ENCODE measurements around the gene PRKCQ. TPM values are rescaled to one million over a fixed set of nuclear protein-coding genes. Genes with fewer than 3 reads are reported as not detected.

The PRKCQ gene
- total and polyA plus RNA-seq, 2 of the 4 experiments (the other 2 are of a cell fraction): under 0.01 to 0.03 TPM

DNA sequence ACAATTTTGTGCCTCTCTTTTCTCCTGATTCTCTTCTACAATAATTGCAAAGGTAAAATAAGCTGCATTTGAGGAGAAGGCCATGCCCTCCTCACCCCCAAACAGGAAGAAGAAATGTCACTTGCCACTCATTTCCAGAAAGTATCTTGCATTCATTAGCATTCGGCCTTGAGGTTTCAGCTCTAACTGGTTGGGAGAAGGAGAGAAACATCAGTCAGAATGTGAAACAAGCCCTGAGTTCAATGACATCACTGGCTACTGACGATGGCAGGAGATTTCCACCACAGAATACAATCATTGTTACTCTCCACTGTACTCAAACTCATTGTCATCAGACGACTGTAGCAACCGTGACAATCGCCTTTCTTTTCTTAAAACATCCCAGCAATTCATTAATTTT, 72.8 kb downstream of the PRKCQ start:
- no peak overlapping the region for H3K18ac ChIP-seq (ENCODE audit: low read depth, low read length)
- H3K9ac ChIP-seq (ENCODE audit: low read depth, low read length): no peak overlapping the region
- dilution Hi-C loops (cut with HindIII; ENCODE audit: low sequenced_read_pairs, unreplicated experiment): no loop called here
- no TSS peak for BruUV-seq (replicated peaks)
- in situ Hi-C loops (cut with MboI; ENCODE audit: low sequenced_read_pairs): no loop called here
- H2BK120ac ChIP-seq (ENCODE audit: low read depth, low read length): no peak overlapping the region
- no peak overlapping the region for H4K5ac ChIP-seq (ENCODE audit: low read depth, low read length)
- no peak overlapping the region for H2AK5ac ChIP-seq (ENCODE audit: low read depth, low read length)
- H3K4me2 ChIP-seq (ENCODE audit: low read depth, low read length): no peak overlapping the region
- POLR2A ChIA-PET (ENCODE audit: unreplicated experiment): no interaction called here
- H2AFZ ChIP-seq (replicated peaks; ENCODE audit: low read length, poor library complexity): no peak overlapping the region
- 0 out of 2 replicates have a peak, but pooled peaks cover 3% of the 10 kb centered on the region for H3K27me3 ChIP-seq (ENCODE audit: control insufficient read depth, insufficient read depth, low read length)
- ATAC-seq (ENCODE audit: low read depth): no peak
- no peaks in the 10 kb centered on the region for H3K36me3 ChIP-seq (ENCODE audit: control insufficient read depth, insufficient read depth, low read length)
- H3K23ac ChIP-seq (ENCODE audit: low read depth, low read length): no peak overlapping the region
- no peak overlapping the region for H4K91ac ChIP-seq (ENCODE audit: insufficient read depth, low read depth, low read length)
- no peak overlapping the region for H3K27ac ChIP-seq (ENCODE audit: insufficient read depth, low read length)
- H3K4ac ChIP-seq (ENCODE audit: low read depth, low read length): no peak overlapping the region
- TF ChIP-seq RAD21 (IDR thresholded peaks at IDR 0.05; ENCODE audit: low read length): no peak
- no peak for TF ChIP-seq NFE2L2 (IDR thresholded peaks at IDR 0.05; ENCODE audit: low read depth, low read length)
- TF ChIP-seq, protein P1, sequence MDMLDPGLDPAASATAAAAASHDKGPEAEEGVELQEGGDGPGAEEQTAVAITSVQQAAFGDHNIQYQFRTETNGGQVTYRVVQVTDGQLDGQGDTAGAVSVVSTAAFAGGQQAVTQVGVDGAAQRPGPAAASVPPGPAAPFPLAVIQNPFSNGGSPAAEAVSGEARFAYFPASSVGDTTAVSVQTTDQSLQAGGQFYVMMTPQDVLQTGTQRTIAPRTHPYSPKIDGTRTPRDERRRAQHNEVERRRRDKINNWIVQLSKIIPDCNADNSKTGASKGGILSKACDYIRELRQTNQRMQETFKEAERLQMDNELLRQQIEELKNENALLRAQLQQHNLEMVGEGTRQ (IDR thresholded peaks at IDR 0.05; ENCODE audit: low read depth, low read length): no peak
- TF ChIP-seq, protein P2, sequence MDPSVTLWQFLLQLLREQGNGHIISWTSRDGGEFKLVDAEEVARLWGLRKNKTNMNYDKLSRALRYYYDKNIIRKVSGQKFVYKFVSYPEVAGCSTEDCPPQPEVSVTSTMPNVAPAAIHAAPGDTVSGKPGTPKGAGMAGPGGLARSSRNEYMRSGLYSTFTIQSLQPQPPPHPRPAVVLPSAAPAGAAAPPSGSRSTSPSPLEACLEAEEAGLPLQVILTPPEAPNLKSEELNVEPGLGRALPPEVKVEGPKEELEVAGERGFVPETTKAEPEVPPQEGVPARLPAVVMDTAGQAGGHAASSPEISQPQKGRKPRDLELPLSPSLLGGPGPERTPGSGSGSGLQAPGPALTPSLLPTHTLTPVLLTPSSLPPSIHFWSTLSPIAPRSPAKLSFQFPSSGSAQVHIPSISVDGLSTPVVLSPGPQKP (IDR thresholded peaks at IDR 0.05; ENCODE audit: borderline replicate concordance, low read depth, low read length): no peak
- no peak for TF ChIP-seq MAFK (IDR thresholded peaks at IDR 0.05; ENCODE audit: low read depth, low read length)
- no peak for TF ChIP-seq MXI1 (IDR thresholded peaks at IDR 0.05; ENCODE audit: borderline replicate concordance, low read depth, low read length)
- no peak for TF ChIP-seq POLR2A (IDR thresholded peaks at IDR 0.05; ENCODE audit: low read depth, low read length)
- TF ChIP-seq CHD1 (IDR thresholded peaks at IDR 0.05; ENCODE audit: low read depth, low read length): no peak
- TF ChIP-seq RCOR1 (IDR thresholded peaks at IDR 0.05; ENCODE audit: insufficient replicate concordance, low read length): no peak
- no peak for TF ChIP-seq MAZ (IDR thresholded peaks at IDR 0.05; ENCODE audit: borderline replicate concordance, low read depth, low read length)
- no peak for TF ChIP-seq CEBPB (IDR thresholded peaks at IDR 0.05; ENCODE audit: low read depth, low read length)
- no peak for TF ChIP-seq BHLHE40 (IDR thresholded peaks at IDR 0.05; ENCODE audit: low read depth, low read length)
- TF ChIP-seq FOS (IDR thresholded peaks at IDR 0.05; ENCODE audit: low read depth, low read length): no peak
- TF ChIP-seq RFX5 (IDR thresholded peaks at IDR 0.05; ENCODE audit: low read depth, low read length): no peak
- TF ChIP-seq, protein P3, sequence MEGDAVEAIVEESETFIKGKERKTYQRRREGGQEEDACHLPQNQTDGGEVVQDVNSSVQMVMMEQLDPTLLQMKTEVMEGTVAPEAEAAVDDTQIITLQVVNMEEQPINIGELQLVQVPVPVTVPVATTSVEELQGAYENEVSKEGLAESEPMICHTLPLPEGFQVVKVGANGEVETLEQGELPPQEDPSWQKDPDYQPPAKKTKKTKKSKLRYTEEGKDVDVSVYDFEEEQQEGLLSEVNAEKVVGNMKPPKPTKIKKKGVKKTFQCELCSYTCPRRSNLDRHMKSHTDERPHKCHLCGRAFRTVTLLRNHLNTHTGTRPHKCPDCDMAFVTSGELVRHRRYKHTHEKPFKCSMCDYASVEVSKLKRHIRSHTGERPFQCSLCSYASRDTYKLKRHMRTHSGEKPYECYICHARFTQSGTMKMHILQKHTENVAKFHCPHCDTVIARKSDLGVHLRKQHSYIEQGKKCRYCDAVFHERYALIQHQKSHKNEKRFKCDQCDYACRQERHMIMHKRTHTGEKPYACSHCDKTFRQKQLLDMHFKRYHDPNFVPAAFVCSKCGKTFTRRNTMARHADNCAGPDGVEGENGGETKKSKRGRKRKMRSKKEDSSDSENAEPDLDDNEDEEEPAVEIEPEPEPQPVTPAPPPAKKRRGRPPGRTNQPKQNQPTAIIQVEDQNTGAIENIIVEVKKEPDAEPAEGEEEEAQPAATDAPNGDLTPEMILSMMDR (conservative IDR thresholded peaks at IDR 0.05; ENCODE audit: low read depth, low read length): no peak
- TF ChIP-seq SMC3 (IDR thresholded peaks at IDR 0.05; ENCODE audit: low read depth, low read length): no peak
- no CpG with 5 or more reads among the region's 5 CpGs for WGBS, 2 experiments (ENCODE audit: extremely low coverage in 2 of 2, insufficient read length in 1 of 2)
- intact Hi-C loops (cut with micrococcal nuclease): no loop called here
- no peak overlapping the region for H2BK5ac ChIP-seq (ENCODE audit: low read depth, low read length, poor library complexity, severe bottlenecking)
- no peak overlapping the region for H3K4me3 ChIP-seq (ENCODE audit: insufficient read depth, low read depth, low read length)
- H3K56ac ChIP-seq (ENCODE audit: extremely low read depth, insufficient read depth, low read length): no peak overlapping the region
- no peak overlapping the region for H4K8ac ChIP-seq (ENCODE audit: low read depth in 2 of 2, low read length in 2 of 2)
- no peak for DNase-seq
- H4K20me1 ChIP-seq (ENCODE audit: insufficient read depth, low read length): no peaks in the 10 kb centered on the region
- H2BK20ac ChIP-seq (ENCODE audit: low read depth, low read length): no peak overlapping the region
- H3K9me3 ChIP-seq (ENCODE audit: control insufficient read depth, insufficient read depth, low read length): no peaks in the 10 kb centered on the region
- H3K9me1 ChIP-seq (ENCODE audit: insufficient read depth, low read length): no peaks in the 10 kb centered on the region
- no peak overlapping the region for H3K14ac ChIP-seq (replicated peaks; ENCODE audit: low read depth, low read length)
- no peak overlapping the region for H2AK9ac ChIP-seq (replicated peaks; ENCODE audit: low read depth, low read length, poor library complexity)
- H3K4me1 ChIP-seq (ENCODE audit: control insufficient read depth, insufficient read depth, low read length): no peaks in the 10 kb centered on the region
- no peak overlapping the region for H2BK15ac ChIP-seq (ENCODE audit: low read depth, low read length)
- no peaks in the 10 kb centered on the region for H3K79me1 ChIP-seq (ENCODE audit: low read depth in 1 of 2, low read length in 2 of 2)
- CTCF ChIA-PET: no interaction called here
